ENCODE results near the gene CSGALNACT2.
"Not testable (repeated sequence)": the region's sequence is repeated elsewhere in the genome, so short reads cannot be mapped to it uniquely, and the experiment has no call there.

CSGALNACT2 gene, protein sequence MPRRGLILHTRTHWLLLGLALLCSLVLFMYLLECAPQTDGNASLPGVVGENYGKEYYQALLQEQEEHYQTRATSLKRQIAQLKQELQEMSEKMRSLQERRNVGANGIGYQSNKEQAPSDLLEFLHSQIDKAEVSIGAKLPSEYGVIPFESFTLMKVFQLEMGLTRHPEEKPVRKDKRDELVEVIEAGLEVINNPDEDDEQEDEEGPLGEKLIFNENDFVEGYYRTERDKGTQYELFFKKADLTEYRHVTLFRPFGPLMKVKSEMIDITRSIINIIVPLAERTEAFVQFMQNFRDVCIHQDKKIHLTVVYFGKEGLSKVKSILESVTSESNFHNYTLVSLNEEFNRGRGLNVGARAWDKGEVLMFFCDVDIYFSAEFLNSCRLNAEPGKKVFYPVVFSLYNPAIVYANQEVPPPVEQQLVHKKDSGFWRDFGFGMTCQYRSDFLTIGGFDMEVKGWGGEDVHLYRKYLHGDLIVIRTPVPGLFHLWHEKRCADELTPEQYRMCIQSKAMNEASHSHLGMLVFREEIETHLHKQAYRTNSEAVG

GRCh38 chr10:43138021-43138756, at the start of gene CSGALNACT2:
Gene CSGALNACT2, plus strand, starts transcription at chr10:43138445. Its CDS starts 16,705 bp downstream, at chr10:43155150.
- Histone ChIP-seq H3K9ac (ENCODE audit: low read depth, low read length) (no peak within 1 kb of the TSS), H3K4me3 (ENCODE audit: low read depth, low read length) (peak within 1 kb of the TSS; percentile 91), H3K9me3 (ENCODE audit: control insufficient read depth, insufficient read depth, low read length) (no peaks in the 10 kb centered on the region), H3K4me1 (ENCODE audit: control insufficient read depth, insufficient read depth, low read length) (peaks cover 2% of the 10 kb centered on the region), H3K27me3 (ENCODE audit: control insufficient read depth, insufficient read depth, low read length) (peaks cover 6% of the 10 kb centered on the region), H3K36me3 (ENCODE audit: control insufficient read depth, insufficient read depth, low read length) (no peaks in the 10 kb centered on the region)

DNA sequence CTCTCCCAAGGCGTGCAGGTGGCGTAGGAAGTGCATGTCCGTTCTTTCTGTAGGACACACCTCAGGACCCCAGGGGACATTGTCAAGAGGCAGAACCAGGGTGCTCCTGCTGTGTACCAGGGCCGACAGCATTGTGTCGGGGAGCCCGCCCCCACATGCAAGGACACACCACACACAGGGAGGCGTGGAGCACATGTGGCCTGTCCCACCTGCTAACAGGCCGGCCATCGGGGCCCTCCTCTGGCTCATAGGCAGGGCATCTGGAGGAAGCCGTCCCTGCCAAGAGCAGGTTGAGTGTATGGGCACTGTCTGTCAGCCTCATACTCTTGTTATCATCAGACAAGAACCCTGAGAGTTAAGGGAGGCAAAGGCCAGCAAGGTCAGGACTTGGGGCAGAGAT, 48.7 kb upstream of the CSGALNACT2 start:
- Histone ChIP-seq H3K4me3 (ENCODE audit: low read depth, low read length) (no peak overlapping the region), H3K27me3 (ENCODE audit: control insufficient read depth, insufficient read depth, low read length) (no peaks in the 10 kb centered on the region), H3K36me3 (ENCODE audit: control insufficient read depth, insufficient read depth, low read length) (no peaks in the 10 kb centered on the region), H3K9me3 (ENCODE audit: control insufficient read depth, insufficient read depth, low read length) (no peaks in the 10 kb centered on the region), H3K4me1 (ENCODE audit: control insufficient read depth, insufficient read depth, low read length) (no peaks in the 10 kb centered on the region), H3K9ac (ENCODE audit: low read depth, low read length) (no peak overlapping the region)

GRCh38 chr10:43090188-43090587, 48.1 kb upstream of the CSGALNACT2 start:
- Histone ChIP-seq H3K27me3 (ENCODE audit: control insufficient read depth, insufficient read depth, low read length) (no peaks in the 10 kb centered on the region), H3K4me1 (ENCODE audit: control insufficient read depth, insufficient read depth, low read length) (no peaks in the 10 kb centered on the region)

DNA sequence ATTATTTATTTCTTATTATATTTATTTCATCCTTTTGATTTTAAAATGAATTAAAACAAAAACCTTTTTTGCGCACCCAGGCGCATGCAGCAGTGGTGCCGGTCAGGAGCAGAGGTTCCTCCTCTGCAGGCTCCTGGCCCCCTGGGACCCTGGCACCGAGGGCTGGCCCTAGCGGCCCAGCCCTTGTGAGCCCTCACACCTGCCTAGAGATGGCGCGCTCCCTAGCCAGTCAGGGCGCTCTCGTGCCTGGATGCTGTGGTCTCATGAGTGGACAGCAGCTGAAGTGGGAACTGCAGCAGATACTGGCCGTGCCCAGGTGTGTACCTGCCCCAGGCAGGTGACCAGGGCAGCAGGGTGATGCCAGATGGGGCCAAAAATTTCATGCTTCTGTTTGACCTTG, 47.6 kb upstream of the CSGALNACT2 start:
- H3K4me1 ChIP-seq (ENCODE audit: control insufficient read depth, insufficient read depth, low read length): no peaks in the 10 kb centered on the region
- no peaks in the 10 kb centered on the region for H3K27me3 ChIP-seq (ENCODE audit: control insufficient read depth, insufficient read depth, low read length)

More at GRCh38 chr10:43090188-43090587, 48.1 kb upstream of the CSGALNACT2 start:
- Histone ChIP-seq H3K4me3 (ENCODE audit: low read depth, low read length) (no peak overlapping the region), H3K36me3 (ENCODE audit: control insufficient read depth, insufficient read depth, low read length) (no peaks in the 10 kb centered on the region), H3K9me3 (ENCODE audit: control insufficient read depth, insufficient read depth, low read length) (no peaks in the 10 kb centered on the region), H3K9ac (ENCODE audit: low read depth, low read length) (no peak overlapping the region)

GRCh38 chr10:43091846-43092245, 46.4 kb upstream of the CSGALNACT2 start:
- Histone ChIP-seq H3K9ac (ENCODE audit: low read depth, low read length) (no peak overlapping the region), H3K4me3 (ENCODE audit: low read depth, low read length) (no peak overlapping the region), H3K36me3 (ENCODE audit: control insufficient read depth, insufficient read depth, low read length) (no peaks in the 10 kb centered on the region), H3K9me3 (ENCODE audit: control insufficient read depth, insufficient read depth, low read length) (no peaks in the 10 kb centered on the region), H3K27me3 (ENCODE audit: control insufficient read depth, insufficient read depth, low read length) (no peaks in the 10 kb centered on the region), H3K4me1 (ENCODE audit: control insufficient read depth, insufficient read depth, low read length) (no peaks in the 10 kb centered on the region)

More for the DNA sequence above, 47.6 kb upstream of the CSGALNACT2 start:
- Histone ChIP-seq H3K9me3 (ENCODE audit: control insufficient read depth, insufficient read depth, low read length) (no peaks in the 10 kb centered on the region), H3K36me3 (ENCODE audit: control insufficient read depth, insufficient read depth, low read length) (no peaks in the 10 kb centered on the region), H3K9ac (ENCODE audit: low read depth, low read length) (no peak overlapping the region), H3K4me3 (ENCODE audit: low read depth, low read length) (no peak overlapping the region)

- H3K4me3 ChIP-seq (ENCODE audit: low read depth, low read length): no peak overlapping the region
- no peak overlapping the region for H3K9ac ChIP-seq (ENCODE audit: low read depth, low read length)
- H3K27me3 ChIP-seq (ENCODE audit: control insufficient read depth, insufficient read depth, low read length): no peaks in the 10 kb centered on the region
- no peaks in the 10 kb centered on the region for H3K4me1 ChIP-seq (ENCODE audit: control insufficient read depth, insufficient read depth, low read length)
- no peaks in the 10 kb centered on the region for H3K36me3 ChIP-seq (ENCODE audit: control insufficient read depth, insufficient read depth, low read length)
- H3K9me3 ChIP-seq (ENCODE audit: control insufficient read depth, insufficient read depth, low read length): no peaks in the 10 kb centered on the region
Observed at GRCh38 chr10:43093423-43094076, 44.7 kb upstream of the CSGALNACT2 start.

- no peaks in the 10 kb centered on the region for H3K4me1 ChIP-seq (ENCODE audit: control insufficient read depth, insufficient read depth, low read length)
- no peak overlapping the region for H3K4me3 ChIP-seq (ENCODE audit: low read depth, low read length)
- no peaks in the 10 kb centered on the region for H3K9me3 ChIP-seq (ENCODE audit: control insufficient read depth, insufficient read depth, low read length)
- no peaks in the 10 kb centered on the region for H3K36me3 ChIP-seq (ENCODE audit: control insufficient read depth, insufficient read depth, low read length)
- no peaks in the 10 kb centered on the region for H3K27me3 ChIP-seq (ENCODE audit: control insufficient read depth, insufficient read depth, low read length)
- H3K9ac ChIP-seq (ENCODE audit: low read depth, low read length): no peak overlapping the region
Observed at GRCh38 chr10:43094085-43094484, 44.2 kb upstream of the CSGALNACT2 start.

DNA sequence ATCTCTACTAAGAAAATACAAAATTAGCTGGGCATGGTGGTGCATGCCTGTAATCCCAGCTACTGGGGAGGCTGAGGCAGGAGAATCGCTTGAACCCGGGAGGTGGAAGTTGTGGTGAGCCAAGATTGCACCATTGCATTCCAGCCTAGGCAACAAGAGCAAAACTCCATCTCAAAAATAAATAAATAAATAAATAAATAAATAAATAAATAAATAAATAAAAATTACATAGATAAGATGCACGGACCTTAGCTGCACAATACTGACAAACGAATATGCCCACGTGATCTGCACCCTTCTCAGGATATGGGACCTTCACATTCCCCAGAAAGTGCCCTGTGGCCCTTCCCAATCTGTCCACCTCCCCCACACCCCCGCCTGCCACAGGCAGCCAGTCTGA, 38.9 kb upstream of the CSGALNACT2 start:
- H3K9me3 ChIP-seq (ENCODE audit: control insufficient read depth, insufficient read depth, low read length); H3K4me3 ChIP-seq (ENCODE audit: low read depth, low read length); H3K27me3 ChIP-seq (ENCODE audit: control insufficient read depth, insufficient read depth, low read length); H3K9ac ChIP-seq (ENCODE audit: low read depth, low read length); H3K36me3 ChIP-seq (ENCODE audit: control insufficient read depth, insufficient read depth, low read length); H3K4me1 ChIP-seq (ENCODE audit: control insufficient read depth, insufficient read depth, low read length): not testable (repeated sequence)

GRCh38 chr10:43099928-43100327, 38.3 kb upstream of the CSGALNACT2 start:
- no peak overlapping the region for H3K4me3 ChIP-seq (ENCODE audit: low read depth, low read length)

GRCh38 chr10:43100366-43100765, 37.9 kb upstream of the CSGALNACT2 start:
- no peak overlapping the region for H3K9ac ChIP-seq (ENCODE audit: low read depth, low read length)
- H3K9me3 ChIP-seq (ENCODE audit: control insufficient read depth, insufficient read depth, low read length): no peaks in the 10 kb centered on the region
- peaks cover 12% of the 10 kb centered on the region for H3K27me3 ChIP-seq (ENCODE audit: control insufficient read depth, insufficient read depth, low read length)
- no peak overlapping the region for H3K4me3 ChIP-seq (ENCODE audit: low read depth, low read length)
- no peaks in the 10 kb centered on the region for H3K36me3 ChIP-seq (ENCODE audit: control insufficient read depth, insufficient read depth, low read length)
- H3K4me1 ChIP-seq (ENCODE audit: control insufficient read depth, insufficient read depth, low read length): no peaks in the 10 kb centered on the region

More at GRCh38 chr10:43099928-43100327, 38.3 kb upstream of the CSGALNACT2 start:
- Histone ChIP-seq H3K36me3 (ENCODE audit: control insufficient read depth, insufficient read depth, low read length) (no peaks in the 10 kb centered on the region), H3K27me3 (ENCODE audit: control insufficient read depth, insufficient read depth, low read length) (peaks cover 12% of the 10 kb centered on the region), H3K4me1 (ENCODE audit: control insufficient read depth, insufficient read depth, low read length) (no peaks in the 10 kb centered on the region), H3K9ac (ENCODE audit: low read depth, low read length) (no peak overlapping the region), H3K9me3 (ENCODE audit: control insufficient read depth, insufficient read depth, low read length) (no peaks in the 10 kb centered on the region)

- H3K9me3 ChIP-seq (ENCODE audit: control insufficient read depth, insufficient read depth, low read length): no peaks in the 10 kb centered on the region
- no peak overlapping the region for H3K9ac ChIP-seq (ENCODE audit: low read depth, low read length)
- no peaks in the 10 kb centered on the region for H3K4me1 ChIP-seq (ENCODE audit: control insufficient read depth, insufficient read depth, low read length)
- peaks cover 12% of the 10 kb centered on the region for H3K27me3 ChIP-seq (ENCODE audit: control insufficient read depth, insufficient read depth, low read length)
- no peaks in the 10 kb centered on the region for H3K36me3 ChIP-seq (ENCODE audit: control insufficient read depth, insufficient read depth, low read length)
- no peak overlapping the region for H3K4me3 ChIP-seq (ENCODE audit: low read depth, low read length)
Observed at GRCh38 chr10:43102063-43102828, 36.0 kb upstream of the CSGALNACT2 start.
